ENCODE measurements around the gene ADAM33.

- TF ChIP-seq CTCF (conservative IDR thresholded peaks at IDR 0.05; ENCODE audit: low read depth, low read length), result no peak
- TF ChIP-seq EZH2phosphoT487 (IDR thresholded peaks at IDR 0.05; ENCODE audit: borderline replicate concordance, low read length), result no peak
- TF ChIP-seq EZH2 (IDR thresholded peaks at IDR 0.05; ENCODE audit: low read length, unreplicated experiment), result no peak
Observed at GRCh38 chr20:3678198-3678597, 3.6 kb downstream of the ADAM33 start.

All from PC-3 (cell line).